HG03060 (cell line): ENCODE measurements around the gene KRABD2.
"Not testable (repeated sequence)": the region's sequence is repeated elsewhere in the genome, so short reads cannot be mapped to it uniquely, and the experiment has no call there.

Experiments
- ATAC-seq: cut with Tn5 transposase; IDR thresholded peaks from one replicate; pipeline ENCODE4 v1.9.1; 2021; ENCODE audit warnings: low read depth, moderate number of reproducible peaks; ENCODE audit not compliant: unreplicated experiment

Gene KRABD2

DNA sequence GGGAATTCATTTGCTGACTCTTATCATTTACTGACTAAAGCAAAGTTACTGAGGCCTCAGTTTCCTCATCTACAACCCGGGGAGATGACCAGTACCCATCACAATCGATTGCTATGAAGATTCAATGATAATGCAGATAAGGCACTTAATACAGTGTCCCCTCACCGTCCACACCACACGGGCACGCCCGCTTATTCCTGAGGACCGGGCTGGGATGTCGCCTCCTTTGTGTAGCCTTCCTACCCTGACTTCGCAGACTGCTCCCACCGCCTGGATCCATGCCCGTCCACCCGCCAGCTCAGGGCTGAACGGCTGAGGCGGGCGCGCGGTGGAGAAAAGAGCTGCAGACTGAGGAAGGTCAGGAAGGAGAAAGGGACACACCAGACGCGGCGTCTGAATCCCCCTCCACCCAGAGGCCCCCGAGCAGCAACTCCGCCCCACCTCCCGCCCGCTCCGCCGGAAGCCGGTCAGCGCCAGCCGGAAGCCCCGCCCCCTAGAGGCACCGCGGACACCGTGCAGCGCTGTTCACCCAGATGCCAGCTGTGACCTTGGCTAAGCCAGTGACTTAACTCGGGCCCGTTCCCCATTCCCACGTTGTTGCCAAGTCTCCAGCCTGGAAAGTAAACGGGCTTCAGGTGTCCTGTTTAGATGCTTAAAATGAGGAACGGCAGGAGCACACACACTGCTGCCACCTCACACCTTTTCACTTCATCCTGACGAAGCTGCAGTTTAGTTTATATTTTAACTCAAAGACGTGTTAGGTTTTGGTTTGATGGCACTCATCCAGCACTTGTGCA, at the start of gene KRABD2:
Gene KRABD2 (minus strand): TSS at position 434 of the 797 bp plus-strand sequence.
- no peak for ATAC-seq

DNA sequence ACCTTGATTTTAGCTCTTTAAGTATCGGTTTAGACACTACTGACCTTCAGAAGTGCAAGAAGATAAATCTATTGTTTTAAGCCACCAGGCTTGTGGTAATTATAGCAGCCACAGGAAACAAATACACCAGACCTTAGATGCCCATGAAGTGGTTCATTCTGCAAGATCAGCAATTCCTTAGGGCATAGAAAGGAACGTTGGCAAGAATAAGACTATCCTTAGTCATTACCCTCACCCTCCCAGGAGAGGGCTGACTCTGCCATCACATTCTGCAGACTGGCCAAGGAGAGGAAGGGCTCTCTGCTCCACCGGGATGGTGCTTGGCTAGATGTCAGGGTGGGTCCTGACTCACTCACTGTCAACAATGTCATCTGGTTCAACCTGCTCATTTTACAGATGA, 45.1 kb upstream of the KRABD2 start:
- ATAC-seq: no peak

DNA sequence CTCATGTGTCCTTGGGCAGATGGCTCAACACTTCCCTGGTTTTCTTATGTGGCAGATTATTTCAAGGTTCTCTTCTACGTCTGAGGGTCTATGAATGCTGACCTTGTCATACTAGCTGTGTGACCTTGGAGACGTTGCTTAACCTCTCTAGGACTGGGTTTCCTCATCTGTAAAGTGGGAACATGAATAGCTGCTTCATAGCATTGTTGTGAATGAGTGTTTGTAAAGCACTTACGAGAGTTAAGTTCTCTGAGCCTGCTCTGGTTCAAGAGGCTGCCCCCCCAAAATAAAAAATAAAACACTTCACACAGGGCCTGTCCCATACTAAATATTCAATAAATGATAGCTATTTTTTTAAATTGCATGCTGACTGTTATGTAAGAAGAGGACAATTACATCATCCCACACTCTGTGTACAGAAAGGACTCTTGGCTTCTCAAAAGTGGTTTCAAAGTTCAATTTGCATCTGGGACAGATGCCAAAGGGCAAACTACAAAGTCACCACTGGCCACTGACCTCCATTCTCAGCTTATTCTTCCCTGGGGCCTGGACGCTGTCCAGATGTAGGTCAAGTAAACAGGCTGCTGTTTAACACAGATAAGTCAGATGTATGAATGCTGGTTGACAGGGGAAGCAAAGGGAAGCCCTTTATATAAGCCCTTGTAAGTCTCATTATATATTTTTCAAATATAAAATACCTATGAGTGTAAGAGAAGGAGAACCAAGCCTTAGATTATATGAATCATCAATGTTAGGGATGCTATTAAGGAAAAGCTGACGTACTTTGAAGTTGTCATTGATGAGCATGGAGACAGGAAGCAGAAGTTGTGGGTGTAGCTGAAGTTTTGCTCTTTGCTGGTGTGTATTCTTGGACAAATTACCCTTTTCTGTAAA, 43.8 kb upstream of the KRABD2 start:
- ATAC-seq: no peak

DNA sequence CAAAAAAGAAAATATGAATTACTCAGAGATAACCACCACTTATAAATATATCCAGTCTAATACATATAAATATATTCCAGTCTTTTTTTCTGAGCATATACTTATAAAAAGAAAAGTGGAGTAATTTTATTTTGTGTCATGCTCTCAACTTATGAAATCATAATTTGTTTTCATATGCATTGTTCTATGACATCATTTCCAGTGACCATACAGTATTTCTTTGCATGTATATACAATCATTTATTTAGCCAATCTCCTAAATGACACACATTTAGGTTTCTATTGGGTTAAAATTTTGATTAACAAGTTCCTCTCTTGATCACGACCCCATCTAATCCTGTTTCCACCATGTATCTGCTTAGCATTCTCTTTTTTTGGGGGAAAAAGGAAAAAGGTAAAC, 42.8 kb upstream of the KRABD2 start:
- ATAC-seq: no peak

DNA sequence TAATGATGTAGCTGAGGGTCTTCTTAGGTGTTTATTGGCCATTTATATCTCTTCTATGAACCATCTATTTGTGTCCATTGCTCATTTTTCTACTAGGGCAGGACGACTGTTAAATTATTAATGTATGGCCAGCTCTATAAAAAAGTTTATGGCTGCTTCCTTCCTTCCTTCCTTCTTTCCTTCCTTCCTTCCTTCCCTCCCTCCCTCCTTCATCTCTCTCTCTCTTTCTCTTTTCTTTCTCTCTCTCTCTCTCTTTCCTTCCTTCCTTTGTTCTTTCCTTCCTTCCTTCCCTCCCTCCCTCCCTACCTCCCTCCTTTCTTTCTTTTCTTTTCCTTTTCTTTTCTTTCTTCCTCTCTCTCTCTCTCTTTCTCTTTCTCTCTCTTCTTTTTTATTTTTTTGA, 42.0 kb upstream of the KRABD2 start:
- no peak for ATAC-seq

DNA sequence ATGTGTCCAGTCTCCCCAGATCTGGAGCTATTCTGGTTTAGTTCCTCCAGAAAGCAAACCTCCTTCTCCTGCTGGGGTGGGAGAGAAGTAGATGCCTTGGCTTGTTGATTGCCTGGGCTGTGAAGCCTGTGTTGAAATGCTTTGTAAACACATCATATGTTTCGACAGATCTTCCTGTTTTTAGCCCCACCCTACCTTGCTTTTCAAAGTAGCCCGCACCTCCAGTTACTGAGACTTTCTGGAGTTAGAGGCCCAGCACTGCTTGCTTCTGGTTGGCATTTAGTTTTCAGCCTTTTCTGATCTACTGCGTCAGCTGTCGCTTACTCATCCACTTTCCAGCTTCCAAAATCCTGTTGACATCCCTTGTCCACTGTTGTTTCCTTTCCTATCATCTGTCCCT, 41.3 kb upstream of the KRABD2 start:
- ATAC-seq: no peak

DNA sequence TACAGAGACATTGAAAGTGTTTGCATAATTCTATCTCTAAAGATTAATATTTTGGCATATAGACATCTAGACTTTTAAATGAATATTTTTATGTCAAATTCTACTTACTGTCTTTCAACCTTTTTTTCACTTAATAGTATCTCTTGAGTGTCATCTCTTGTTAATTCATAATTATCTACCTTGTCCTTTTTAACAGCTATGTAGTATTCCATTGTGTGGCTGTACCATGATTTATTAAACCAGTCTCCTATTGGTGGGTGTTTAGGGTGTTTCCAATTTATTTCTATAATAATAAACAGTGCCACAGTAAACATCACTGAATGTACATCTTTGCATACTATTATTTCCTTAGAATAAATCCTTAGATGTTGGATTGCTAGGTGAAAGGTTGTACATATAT, 37.4 kb upstream of the KRABD2 start:
- no peak for ATAC-seq

DNA sequence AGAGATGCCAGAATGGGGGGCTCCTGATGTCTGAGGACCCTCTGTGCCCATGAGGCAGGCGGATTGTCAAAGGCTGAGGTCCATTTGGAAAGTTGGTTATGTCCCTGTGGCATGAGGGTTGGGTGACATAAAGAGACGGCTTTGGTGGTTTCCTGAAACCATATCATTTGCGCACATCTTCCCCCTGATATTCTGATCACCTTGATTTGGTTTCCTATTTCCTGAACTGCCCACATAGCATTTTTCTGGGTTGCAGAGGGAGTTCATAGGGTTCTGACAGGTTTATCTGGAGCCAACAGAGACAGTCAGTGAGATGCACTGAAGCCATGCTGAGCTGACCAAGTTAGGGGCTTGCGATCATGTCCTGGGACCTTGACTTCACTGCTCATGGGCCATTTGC, 36.8 kb upstream of the KRABD2 start:
- no peak for ATAC-seq

DNA sequence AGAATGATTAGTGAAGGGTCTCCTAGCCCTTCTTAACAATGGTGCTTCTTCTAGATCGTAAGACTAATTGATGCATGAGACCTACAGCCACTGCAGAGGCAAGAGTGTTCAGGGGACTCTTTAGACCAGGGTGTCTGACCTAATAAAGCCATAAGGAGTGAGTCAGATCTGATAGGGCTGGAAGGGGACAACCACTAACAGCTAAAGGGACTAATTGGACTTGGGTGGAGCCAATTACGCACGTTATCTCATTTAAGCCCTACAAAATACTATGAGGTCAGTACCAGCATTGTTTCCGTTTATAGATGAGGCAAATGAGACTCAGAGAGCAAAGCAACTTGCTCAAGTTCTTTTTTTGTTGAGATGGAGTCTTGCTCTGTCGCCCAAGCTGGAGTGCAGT, 35.6 kb upstream of the KRABD2 start:
- ATAC-seq: no peak

DNA sequence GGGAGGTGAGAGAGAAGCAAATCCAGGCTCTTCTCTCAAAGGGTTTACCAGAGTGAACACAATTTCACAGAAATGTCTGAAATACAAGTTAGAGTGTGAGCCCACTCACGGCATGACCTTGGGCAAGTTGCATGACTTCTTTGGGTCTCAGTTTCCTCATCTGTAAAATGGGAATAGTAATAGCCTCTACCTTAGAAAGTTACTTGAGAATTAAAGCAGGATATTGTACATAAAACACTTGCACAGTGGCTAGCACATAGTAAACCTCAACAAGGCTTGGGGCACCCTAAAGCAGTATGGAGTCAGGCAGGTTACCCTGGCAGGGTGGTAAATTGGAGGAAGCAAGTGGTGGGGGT, 34.4 kb upstream of the KRABD2 start:
- ATAC-seq: no peak

DNA sequence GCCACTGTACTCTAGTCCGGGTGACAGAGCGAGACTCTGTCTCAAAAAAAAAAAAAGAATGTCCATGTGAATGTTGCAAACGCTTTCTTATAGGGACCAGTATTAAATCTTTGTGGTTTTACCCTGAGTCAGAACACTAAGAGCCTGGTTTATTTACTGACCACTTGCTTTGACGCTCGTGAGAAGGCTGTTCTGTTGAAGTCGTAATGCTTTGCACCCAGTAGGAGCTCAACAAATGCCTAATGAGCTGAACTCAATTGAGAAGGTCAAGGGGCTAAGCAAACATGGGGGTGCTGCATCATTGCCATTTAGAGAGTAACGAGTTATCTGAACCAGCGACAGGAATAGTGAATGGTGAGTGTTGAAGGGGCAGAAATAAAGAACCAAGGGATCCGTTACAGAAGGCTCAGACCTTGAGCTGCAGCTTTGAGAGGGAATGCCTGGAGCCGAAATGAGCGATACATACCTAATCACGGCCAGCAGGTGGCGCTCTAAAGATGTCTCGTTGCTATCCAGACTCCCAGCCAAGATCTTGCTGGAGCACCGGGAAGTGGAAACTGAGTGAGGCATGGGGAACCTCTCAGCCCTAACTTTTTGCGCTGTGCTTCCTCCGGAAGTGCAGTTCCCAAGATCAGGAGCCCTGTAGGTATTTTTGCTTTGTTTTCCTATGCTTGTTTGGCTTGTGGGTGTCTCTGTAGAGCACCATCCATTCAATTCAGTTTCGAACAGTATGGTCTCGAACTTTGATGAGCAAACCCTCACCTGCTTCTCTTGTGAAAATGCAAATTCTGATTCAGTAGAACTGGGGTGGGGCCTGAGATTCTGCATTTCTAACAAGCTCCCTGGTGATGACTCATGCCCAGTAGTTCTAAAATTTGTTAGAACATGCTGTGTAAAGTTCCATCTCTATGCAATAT, 33.7 kb upstream of the KRABD2 start:
- no peak for ATAC-seq

DNA sequence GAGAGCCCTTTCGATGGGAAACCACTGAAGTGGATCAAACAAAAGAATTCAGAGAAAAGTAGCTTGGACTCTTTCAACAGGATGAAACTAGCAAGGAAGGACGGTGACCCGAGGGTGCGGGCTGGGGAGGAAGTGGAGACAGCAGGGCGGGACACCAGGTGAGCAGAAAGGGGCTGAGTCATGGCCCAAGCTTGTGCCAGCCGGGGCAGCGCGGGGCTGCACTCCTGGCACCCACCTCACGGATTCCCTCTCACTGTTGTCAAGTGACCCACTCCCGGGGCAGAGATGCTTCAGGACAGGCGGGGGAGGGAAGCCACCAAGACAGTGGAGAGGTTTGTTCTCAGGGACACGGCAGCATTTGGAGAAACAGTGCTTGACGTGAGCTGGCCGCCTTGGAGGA, 31.9 kb upstream of the KRABD2 start:
- no peak for ATAC-seq

DNA sequence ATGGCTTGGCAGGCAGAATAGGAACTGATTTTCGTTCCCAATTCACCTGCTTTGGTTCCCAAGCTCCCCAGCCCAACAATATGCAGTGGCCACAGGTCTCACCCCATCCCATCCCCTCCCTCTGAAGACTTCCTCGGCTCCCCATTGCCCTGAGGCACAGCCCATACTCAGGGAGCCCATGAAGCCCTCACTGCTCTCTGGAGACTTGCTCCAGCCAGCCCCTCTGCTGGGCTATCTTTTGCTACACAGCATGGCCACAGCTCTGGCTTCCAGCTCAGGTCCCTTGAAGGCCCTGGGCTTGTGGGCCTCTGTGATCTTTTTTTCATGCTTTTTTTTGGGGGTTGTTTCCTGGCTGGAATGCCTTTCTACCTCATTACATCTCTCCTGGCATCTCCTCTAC, 29.7 kb upstream of the KRABD2 start:
- no peak for ATAC-seq

DNA sequence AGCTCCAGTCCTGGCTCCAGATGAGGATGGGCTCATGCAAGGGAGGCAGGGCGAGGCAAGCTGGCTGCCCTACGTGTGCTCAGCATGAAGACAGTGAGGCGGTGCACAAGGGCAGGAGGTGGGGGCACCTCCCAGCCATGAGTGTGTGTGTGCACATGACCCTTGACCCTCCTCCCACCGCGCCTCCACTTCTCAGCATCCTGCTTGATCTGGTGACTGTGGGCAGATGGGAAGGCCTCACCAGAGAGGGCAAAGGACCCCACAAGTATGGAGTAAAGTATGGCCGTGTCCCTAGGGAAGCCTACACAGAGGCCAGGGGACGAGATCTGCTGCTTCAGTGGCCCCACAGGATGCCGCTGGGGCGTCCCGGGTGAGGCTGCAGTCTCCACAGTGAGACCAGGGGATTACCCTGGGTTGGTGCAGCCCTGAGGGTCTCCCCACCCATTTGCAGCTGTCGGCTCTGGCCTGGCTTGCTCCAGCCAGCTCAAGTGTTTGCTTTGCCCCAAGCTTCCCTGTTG, 29.1 kb upstream of the KRABD2 start:
- no peak for ATAC-seq

DNA sequence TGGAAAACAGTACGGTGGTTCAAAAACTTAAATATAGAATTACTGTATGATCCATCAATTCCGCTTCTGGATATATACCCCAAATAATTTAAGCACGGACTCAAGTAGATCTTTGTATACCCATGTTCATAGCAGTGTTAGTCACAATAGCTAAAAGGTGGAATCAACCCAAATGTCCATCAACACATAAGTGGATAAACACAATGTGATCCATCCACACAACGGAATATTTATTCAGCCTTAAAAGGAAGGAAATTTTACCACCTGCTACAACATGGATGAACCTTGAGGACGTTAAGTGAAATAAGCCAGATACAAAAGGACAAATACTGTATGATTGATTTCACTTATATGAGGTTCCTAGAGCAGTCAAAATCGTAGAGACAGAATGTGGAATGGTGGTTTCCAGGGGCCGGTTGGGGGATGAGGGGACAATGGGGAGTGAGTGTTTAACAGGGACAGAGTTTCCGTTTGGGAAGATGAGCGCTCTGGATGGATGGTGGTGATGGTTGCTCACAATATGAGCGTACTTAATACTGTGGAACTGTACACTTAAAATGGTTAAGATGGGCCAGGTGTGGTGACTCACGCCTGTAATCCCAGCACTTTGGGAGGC, 26.5 kb upstream of the KRABD2 start:
- no peak for ATAC-seq

DNA sequence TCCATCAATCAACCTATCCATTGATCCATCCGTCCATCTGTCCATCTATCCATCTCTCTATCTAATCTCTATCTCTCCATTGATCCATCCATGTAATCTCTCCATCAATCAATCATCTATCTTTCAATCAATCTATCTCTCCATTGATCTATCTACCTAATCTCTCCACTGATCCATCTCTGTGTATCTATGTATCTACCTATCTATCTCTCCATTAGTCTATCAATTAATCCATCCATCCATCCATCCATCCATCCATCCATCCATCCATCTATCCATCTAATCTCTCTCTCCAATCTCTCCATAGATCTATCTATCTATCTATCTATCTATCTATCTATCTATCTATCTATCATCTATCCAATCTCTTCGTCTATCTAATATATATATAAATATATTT, 24.6 kb upstream of the KRABD2 start:
- no peak for ATAC-seq

DNA sequence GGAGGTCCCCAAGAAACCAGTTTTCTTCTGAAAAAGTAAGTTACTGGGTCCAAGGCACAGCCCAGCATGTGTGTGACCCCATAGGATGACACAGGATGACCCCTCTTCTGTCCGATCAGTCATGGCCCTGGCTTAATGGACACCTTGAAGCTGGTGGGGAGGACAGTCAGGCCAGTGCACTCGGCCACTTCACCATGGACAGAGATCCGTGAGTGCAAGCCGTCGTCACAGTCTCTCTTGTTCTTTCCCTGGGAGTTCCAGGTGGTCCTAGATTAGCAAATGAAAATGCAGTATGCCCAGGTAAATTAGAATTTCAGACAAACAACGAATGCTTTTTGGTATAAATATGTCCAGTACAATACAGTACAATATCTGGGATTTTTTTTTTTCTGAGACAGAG, 22.5 kb upstream of the KRABD2 start:
- ATAC-seq: no peak

DNA sequence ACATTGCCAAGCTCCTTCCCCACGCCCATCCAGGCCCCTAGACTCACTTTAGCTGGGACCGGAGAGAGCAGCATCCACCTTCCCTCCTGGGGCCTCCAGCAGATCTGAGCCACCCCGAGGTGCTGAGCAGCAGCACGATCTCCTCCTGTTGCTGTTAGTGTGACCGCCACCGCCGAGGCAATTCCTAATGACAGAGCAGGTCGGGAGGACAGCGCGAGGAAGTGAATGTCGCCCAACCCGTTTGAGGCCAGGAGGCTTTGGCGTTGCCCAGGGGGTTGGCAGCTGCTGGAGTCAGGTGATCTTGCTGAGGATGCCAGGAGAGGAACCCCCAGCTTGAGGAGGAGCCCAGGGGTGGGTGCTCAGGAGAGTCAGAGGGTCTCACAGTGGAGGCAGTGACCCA, 21.1 kb upstream of the KRABD2 start, which contains the start of gene RNF222:
Gene RNF222 (minus strand): TSS at position 192 of the 400 bp plus-strand sequence. CDS start 4,366 bp downstream, outside the sequence.
- no peak for ATAC-seq

DNA sequence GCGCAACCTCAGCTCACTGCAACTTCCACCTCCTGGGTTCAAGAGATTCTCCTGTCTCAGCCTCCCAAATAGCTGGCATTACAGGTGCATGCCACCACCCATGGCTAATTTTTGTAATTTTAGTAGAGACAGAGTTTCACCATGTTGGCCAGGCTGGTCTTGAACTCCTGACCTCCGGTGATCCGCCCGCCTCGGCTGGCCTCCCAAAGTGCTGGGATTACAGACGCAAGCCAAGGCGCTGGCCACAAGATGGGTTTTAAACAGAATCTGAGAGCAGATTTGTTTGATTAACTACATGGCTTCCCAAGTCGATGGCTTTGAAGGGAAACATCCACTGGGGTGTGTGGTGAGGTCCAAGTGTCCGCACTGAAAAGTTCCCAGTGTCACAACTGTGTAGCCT, 18.0 kb upstream of the KRABD2 start:
- ATAC-seq: not testable (repeated sequence)
